ENCODE measurements around the gene P3H1.
"Not testable (repeated sequence)": the region's sequence is repeated elsewhere in the genome, so short reads cannot be mapped to it uniquely, and the experiment has no call there.

The P3H1 gene

GRCh38 chr1:42730002-42730401, 36.8 kb downstream of the P3H1 start:
- DNase-seq (ENCODE audit: low spot score) = no peak

DNA sequence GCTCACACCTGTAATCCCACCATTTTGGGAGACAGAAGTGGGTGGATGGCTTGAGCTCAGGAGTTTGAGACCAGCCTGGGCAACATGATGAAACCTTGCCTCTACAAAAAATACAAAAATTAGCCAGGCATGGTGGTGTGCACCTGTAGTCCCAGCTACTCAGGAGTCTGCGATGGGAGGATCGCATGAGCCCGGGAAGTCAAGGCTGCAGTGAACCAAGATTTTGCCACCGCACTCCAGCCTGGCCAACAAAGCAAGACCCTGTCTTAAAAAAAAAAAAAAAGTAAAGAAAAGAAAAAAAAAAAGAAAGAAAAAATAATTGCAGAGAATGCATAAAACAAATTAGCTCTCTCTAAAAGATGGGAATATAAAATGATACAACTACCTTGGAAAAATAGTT, 41.0 kb downstream of the P3H1 start:
- not testable (repeated sequence) for DNase-seq (ENCODE audit: low spot score)

DNA sequence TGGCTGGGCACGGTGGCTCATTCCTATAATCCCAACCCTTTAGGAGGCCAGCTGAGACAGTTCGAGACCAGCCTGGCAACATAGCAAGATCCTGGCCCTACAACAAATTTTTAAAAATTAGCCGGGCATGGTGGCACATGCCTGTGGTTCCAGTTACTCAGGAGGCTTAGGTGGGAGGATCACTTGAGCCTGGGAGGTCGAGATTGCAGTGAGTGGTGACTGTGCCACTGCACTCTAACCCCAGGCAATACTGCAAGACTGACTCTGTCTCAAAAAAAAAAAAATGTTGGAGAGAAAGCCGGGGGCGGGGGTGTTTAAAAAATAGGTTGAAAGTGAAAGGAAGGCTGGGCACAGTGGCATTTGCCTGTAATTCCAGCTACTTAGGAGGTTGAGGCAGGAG, 43.3 kb downstream of the P3H1 start:
- no peak for DNase-seq (ENCODE audit: low spot score)

- DNase-seq (ENCODE audit: low spot score) = not testable (repeated sequence)
These were observed 44.4 kb downstream of the P3H1 start for GRCh38 chr1:42722403-42722802.

DNA sequence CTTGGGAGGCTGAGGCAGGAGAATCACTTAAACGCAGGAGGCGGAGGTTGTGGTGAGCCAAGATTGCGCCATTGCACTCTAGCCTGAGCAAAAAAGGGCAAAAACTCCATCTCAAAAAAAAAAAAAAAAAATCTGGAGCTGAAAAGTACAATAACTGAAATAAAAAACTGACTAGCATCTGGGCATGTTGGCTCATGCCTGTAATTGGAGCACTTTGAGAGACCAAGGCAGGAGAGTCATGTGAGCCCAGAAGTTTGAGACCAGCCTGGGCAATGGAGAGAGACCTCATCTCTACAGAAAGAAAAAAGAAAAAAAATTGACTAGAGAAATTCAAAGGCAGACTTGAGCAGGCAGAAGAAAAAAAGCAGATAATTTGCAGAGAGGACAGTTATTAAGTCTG, 44.9 kb downstream of the P3H1 start:
- no peak for DNase-seq (ENCODE audit: low spot score)

DNA sequence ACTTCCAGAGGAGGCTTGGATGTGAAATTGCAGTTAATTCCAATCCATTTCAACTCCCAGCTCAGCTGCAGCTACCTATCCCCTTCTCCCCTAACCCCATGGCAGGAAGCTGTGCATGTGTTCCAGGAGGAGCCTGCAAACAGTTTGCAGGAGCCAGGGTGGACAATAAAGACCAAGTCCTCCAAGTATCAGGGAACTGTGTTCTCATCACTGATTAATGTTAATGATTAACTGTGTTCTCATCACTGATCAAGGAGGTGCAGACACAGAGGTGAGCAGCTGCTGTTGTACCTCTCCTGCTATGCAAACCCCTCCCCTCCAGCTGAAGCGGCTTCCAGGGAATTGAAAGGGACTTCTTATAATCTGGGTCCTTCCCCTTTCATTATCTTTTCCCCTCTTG, 46.0 kb downstream of the P3H1 start:
- peak; percentile 34 for DNase-seq (ENCODE audit: low spot score)

- not testable (repeated sequence) for DNase-seq (ENCODE audit: low spot score)
These were observed 52.4 kb downstream of the P3H1 start for GRCh38 chr1:42714441-42714840.

- DNase-seq (ENCODE audit: low spot score) = no peak
These were observed 53.5 kb downstream of the P3H1 start for GRCh38 chr1:42713293-42713692.

- not testable (repeated sequence) for DNase-seq (ENCODE audit: low spot score)
These were observed 54.0 kb downstream of the P3H1 start for GRCh38 chr1:42712808-42713207.

DNA sequence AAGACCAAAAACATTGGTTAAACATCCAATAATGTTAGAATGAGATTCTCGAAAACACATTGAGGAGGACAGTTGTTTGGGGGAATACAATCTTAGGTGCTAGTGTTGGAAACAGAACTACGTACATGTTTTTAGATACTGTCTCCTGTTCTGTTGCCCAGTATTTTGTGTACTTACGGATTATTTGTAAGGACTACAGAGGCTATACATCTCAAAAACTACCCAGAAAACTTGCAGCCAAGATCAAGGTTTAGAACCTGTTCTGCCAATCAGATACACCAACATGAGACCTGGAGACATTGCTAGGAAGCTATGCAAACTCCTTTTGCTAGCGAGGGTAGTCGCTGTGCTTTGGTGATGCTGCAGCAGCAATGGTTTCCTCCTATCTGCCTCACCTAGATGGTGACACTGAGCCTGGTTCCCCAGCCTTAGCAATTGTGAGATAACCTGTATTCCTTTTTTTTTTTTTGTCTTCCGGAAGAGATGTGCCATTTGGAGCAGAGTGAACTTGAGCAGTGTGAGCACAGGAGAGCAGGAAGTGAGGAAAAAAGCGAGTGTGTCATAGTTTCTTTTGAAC, 62.9 kb downstream of the P3H1 start:
- DNase-seq (ENCODE audit: low spot score) = no peak

- DNase-seq (ENCODE audit: low spot score) = no peak
These were observed 66.8 kb downstream of the P3H1 start for GRCh38 chr1:42700006-42700405.

DNA sequence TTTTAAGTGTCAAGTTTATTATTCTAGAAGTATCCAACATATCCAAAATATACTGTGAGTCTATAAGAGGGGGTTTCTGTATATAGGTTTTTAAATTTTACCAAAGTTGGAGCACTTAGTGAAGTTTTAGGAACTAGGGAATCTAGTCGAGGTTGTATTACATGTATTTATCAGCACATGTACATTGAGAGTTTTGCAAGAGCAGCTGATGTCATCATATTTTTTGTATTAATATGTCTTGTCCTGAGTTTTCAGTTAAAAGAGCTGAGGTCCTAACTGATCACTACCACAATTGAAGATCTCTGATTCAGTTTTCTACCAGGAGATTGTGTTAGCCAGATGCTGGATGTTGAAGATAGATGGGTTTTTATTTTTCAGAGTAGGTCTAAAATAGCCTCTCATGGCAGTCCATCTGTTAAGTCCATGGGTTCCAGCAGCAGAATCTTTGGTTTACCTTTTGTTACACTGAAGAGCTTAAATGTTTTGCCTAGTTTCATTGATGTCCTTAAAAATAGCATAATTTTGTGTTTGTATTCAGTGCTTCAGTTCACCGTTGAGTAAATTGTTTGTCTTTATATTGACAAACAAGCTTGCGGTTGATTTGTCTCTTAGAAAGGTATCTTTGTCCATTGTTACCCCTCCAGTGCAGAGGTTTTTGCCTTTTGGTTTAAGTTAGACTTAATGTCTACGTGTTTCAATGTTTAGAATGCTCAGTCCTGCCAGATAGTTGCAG, 68.6 kb downstream of the P3H1 start:
- DNase-seq (ENCODE audit: low spot score) = no peak

All from SW480 (cell line).